HL-60 (cell line): ENCODE measurements around the gene CD209.

ENCODE experiments used
- POLR2AphosphoS5 ChIP-seq: IDR thresholded peaks from 2 replicates; pipeline ENCODE4 v1.6.1; 2012; ENCODE audit warnings: low read depth
- TF ChIP-seq, protein P1 (sequence below): IDR thresholded peaks from one replicate; pipeline ENCODE4 v1.5.1; 2011; ENCODE audit warnings: low read length, control low read depth, inconsistent platforms; ENCODE audit not compliant: insufficient read depth
- TF ChIP-seq, protein P2 (sequence below): IDR thresholded peaks from 2 replicates; pipeline ENCODE4 v1.6.1; 2012; ENCODE audit warnings: low read depth; ENCODE audit not compliant: insufficient replicate concordance

- TF ChIP-seq, protein P1, sequence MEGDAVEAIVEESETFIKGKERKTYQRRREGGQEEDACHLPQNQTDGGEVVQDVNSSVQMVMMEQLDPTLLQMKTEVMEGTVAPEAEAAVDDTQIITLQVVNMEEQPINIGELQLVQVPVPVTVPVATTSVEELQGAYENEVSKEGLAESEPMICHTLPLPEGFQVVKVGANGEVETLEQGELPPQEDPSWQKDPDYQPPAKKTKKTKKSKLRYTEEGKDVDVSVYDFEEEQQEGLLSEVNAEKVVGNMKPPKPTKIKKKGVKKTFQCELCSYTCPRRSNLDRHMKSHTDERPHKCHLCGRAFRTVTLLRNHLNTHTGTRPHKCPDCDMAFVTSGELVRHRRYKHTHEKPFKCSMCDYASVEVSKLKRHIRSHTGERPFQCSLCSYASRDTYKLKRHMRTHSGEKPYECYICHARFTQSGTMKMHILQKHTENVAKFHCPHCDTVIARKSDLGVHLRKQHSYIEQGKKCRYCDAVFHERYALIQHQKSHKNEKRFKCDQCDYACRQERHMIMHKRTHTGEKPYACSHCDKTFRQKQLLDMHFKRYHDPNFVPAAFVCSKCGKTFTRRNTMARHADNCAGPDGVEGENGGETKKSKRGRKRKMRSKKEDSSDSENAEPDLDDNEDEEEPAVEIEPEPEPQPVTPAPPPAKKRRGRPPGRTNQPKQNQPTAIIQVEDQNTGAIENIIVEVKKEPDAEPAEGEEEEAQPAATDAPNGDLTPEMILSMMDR: no peak
- TF ChIP-seq, protein P2, sequence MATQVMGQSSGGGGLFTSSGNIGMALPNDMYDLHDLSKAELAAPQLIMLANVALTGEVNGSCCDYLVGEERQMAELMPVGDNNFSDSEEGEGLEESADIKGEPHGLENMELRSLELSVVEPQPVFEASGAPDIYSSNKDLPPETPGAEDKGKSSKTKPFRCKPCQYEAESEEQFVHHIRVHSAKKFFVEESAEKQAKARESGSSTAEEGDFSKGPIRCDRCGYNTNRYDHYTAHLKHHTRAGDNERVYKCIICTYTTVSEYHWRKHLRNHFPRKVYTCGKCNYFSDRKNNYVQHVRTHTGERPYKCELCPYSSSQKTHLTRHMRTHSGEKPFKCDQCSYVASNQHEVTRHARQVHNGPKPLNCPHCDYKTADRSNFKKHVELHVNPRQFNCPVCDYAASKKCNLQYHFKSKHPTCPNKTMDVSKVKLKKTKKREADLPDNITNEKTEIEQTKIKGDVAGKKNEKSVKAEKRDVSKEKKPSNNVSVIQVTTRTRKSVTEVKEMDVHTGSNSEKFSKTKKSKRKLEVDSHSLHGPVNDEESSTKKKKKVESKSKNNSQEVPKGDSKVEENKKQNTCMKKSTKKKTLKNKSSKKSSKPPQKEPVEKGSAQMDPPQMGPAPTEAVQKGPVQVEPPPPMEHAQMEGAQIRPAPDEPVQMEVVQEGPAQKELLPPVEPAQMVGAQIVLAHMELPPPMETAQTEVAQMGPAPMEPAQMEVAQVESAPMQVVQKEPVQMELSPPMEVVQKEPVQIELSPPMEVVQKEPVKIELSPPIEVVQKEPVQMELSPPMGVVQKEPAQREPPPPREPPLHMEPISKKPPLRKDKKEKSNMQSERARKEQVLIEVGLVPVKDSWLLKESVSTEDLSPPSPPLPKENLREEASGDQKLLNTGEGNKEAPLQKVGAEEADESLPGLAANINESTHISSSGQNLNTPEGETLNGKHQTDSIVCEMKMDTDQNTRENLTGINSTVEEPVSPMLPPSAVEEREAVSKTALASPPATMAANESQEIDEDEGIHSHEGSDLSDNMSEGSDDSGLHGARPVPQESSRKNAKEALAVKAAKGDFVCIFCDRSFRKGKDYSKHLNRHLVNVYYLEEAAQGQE: no peak
- no peak for TF ChIP-seq POLR2AphosphoS5
Observed at GRCh38 chr19:7739211-7739755, 8.1 kb downstream of the CD209 start.
